Colonic mucosa (tissue), 4 donors: ENCODE data around the gene FAM107B. TPM values are rescaled to one million over a fixed set of nuclear protein-coding genes. Genes with fewer than 3 reads are reported as not detected.

ENCODE experiments used
- DNase-seq: peaks from one replicate; pipeline ENCODE4 v3.0.0-alpha.2; 2020
- H3K27ac ChIP-seq: fragments of 200-600 bp; one replicate; pipeline ENCODE4 v1.8.0; 2021
- H3K27me3 ChIP-seq: fragments of 200-600 bp; one replicate; pipeline ENCODE4 v1.8.0; 2021
- H3K36me3 ChIP-seq: fragments of 200-600 bp; one replicate; pipeline ENCODE4 v1.8.0; 2021
- H3K4me1 ChIP-seq: fragments of 200-600 bp; one replicate; pipeline ENCODE4 v1.8.0; 2021; ENCODE audit warnings: mild to moderate bottlenecking
- H3K4me3 ChIP-seq: fragments of 200-600 bp; one replicate; pipeline ENCODE4 v1.8.0; 2021
- H3K9ac ChIP-seq, 2 donors: one replicate each; pipeline ENCODE4 v1.7.0; 2013; ENCODE audit warnings: control low read depth in 2 of 2, low read depth in 2 of 2, low read length in 2 of 2
- H3K9me3 ChIP-seq: fragments of 200-600 bp; one replicate; pipeline ENCODE4 v1.8.0; 2021
- CTCF ChIP-seq: fragments of 200-600 bp; IDR thresholded peaks from one replicate; pipeline ENCODE4 v1.8.0; 2022; ENCODE audit warnings: antibody characterized with exemption, mild to moderate bottlenecking
- intact Hi-C: fragments of 100-400 bp; cut with DNase I; formaldehyde crosslinking; loops from one replicate; pipeline ENCODE4 v1.14.1; 2022
- total RNA-seq, 2 donors: library from RNA; stranded (reverse); fragmentation: NEBNext Ultra II Directional in 1 of 2; extraction: Animal tissue kit (Norgen Biotek cat#: 25700) in 1 of 2; gene quantifications; one replicate each; pipeline ENCODE4 v1.2.1, GENCODE V29; 2021
- donor health status: healthy.
- donor health status: DM: no; HTN: no; CAD: no.
- donor health status: DM: no; HTN: no; CAD: no.

FAM107B gene
- total RNA-seq, 2 donors from 2014 or later: 36.3 to 71.5 TPM

- no peaks in the 10 kb centered on the region for H3K27me3 ChIP-seq
- intact Hi-C loops: no loop called here
- H3K36me3 ChIP-seq: no peaks in the 10 kb centered on the region
- H3K9ac ChIP-seq: no peak overlapping the region
- H3K4me1 ChIP-seq: no peaks in the 10 kb centered on the region
- H3K4me3 ChIP-seq: no peak overlapping the region
- H3K9me3 ChIP-seq: no peaks in the 10 kb centered on the region
- TF ChIP-seq CTCF: no peak
- no peak for DNase-seq
- no peak overlapping the region for H3K27ac ChIP-seq
Observed at GRCh38 chr10:14669576-14669975, 105.1 kb downstream of the FAM107B start.

GRCh38 chr10:14667781-14668180 is 106.9 kb downstream of the FAM107B start:
- Histone ChIP-seq H3K27ac (no peak overlapping the region), H3K9ac (no peak overlapping the region), H3K27me3 (no peaks in the 10 kb centered on the region), H3K4me3 (no peak overlapping the region), H3K9me3 (no peaks in the 10 kb centered on the region), H3K36me3 (no peaks in the 10 kb centered on the region), H3K4me1 (no peaks in the 10 kb centered on the region)
- intact Hi-C loops: no loop called here
- TF ChIP-seq CTCF: no peak
- no peak for DNase-seq

- no peak overlapping the region for H3K4me3 ChIP-seq
- no peaks in the 10 kb centered on the region for H3K4me1 ChIP-seq
- H3K9ac ChIP-seq: no peak overlapping the region
- H3K27me3 ChIP-seq: no peaks in the 10 kb centered on the region
- no peaks in the 10 kb centered on the region for H3K9me3 ChIP-seq
- no peak for TF ChIP-seq CTCF
- H3K27ac ChIP-seq: no peak overlapping the region
- no peak for DNase-seq
- H3K36me3 ChIP-seq: no peaks in the 10 kb centered on the region
- intact Hi-C loops: no loop called here
Observed at GRCh38 chr10:14667280-14667679, 107.4 kb downstream of the FAM107B start.

GRCh38 chr10:14665865-14666857 is 108.5 kb downstream of the FAM107B start:
- H3K36me3 ChIP-seq: no peaks in the 10 kb centered on the region
- H3K27ac ChIP-seq: no peak overlapping the region
- TF ChIP-seq CTCF: no peak
- no peak for DNase-seq
- no peak overlapping the region for H3K9ac ChIP-seq
- intact Hi-C loops: no loop called here
- H3K27me3 ChIP-seq: no peaks in the 10 kb centered on the region
- no peak overlapping the region for H3K4me3 ChIP-seq
- H3K9me3 ChIP-seq: no peaks in the 10 kb centered on the region
- H3K4me1 ChIP-seq: no peaks in the 10 kb centered on the region

- H3K36me3 ChIP-seq: no peaks in the 10 kb centered on the region
- no peak overlapping the region for H3K4me3 ChIP-seq
- no peak for TF ChIP-seq CTCF
- no peaks in the 10 kb centered on the region for H3K9me3 ChIP-seq
- peak; percentile 21 for DNase-seq
- H3K9ac ChIP-seq: no peak overlapping the region
- intact Hi-C loops: no loop called here
- H3K27me3 ChIP-seq: no peaks in the 10 kb centered on the region
- no peak overlapping the region for H3K27ac ChIP-seq
- no peaks in the 10 kb centered on the region for H3K4me1 ChIP-seq
Observed at GRCh38 chr10:14665304-14665703, 109.4 kb downstream of the FAM107B start.
